DOHH2 (cell line): Measurements from ENCODE around the gene AGBL4.

Source experiments
- H3F3A ChIP-seq: fragments of 200-600 bp; sonication (generic), shearing (Covaris generic); 2 replicates; pipeline ENCODE4 v1.6.0; 2016; ENCODE audit warnings: antibody characterized with exemption, mild to moderate bottlenecking; ENCODE audit not compliant: control insufficient read depth, insufficient read depth
- H3K27ac ChIP-seq: fragments of 200-600 bp; sonication (generic); 2 replicates; pipeline ENCODE4 v1.5.1; 2014; ENCODE audit warnings: low read depth, mild to moderate bottlenecking, low read length, moderate library complexity
- H3K27me3 ChIP-seq: fragments of 200-600 bp; sonication (generic); 2 replicates; pipeline ENCODE4 v1.6.1; 2014; ENCODE audit warnings: mild to moderate bottlenecking, low read length, mixed read lengths; ENCODE audit not compliant: control insufficient read depth
- H3K36me3 ChIP-seq: fragments of 200-600 bp; sonication (generic); 2 replicates; pipeline ENCODE4 v1.6.1; 2014; ENCODE audit warnings: mild to moderate bottlenecking, low read length, moderate library complexity, mixed read lengths; ENCODE audit not compliant: control insufficient read depth
- H3K4me1 ChIP-seq: fragments of 200-600 bp; sonication (generic); 2 replicates; pipeline ENCODE4 v1.6.1; 2014; ENCODE audit warnings: mild to moderate bottlenecking, low read length, mixed read lengths; ENCODE audit not compliant: control insufficient read depth
- H3K4me2 ChIP-seq: fragments of 200-600 bp; sonication (generic); 2 replicates; pipeline ENCODE4 v1.6.0; 2014; ENCODE audit warnings: mild to moderate bottlenecking, low read length, moderate library complexity
- H3K4me3 ChIP-seq: fragments of 200-600 bp; sonication (generic); 2 replicates; pipeline ENCODE4 v1.5.1; 2014; ENCODE audit warnings: mild to moderate bottlenecking, low read length, mixed read lengths
- H3K79me2 ChIP-seq: fragments of 200-600 bp; sonication (generic); 2 replicates; pipeline ENCODE4 v1.6.1; 2014; ENCODE audit warnings: mild to moderate bottlenecking, low read length, mixed read lengths; ENCODE audit not compliant: control insufficient read depth
- H3K9me2 ChIP-seq: fragments of 200-600 bp; sonication (generic); replicated peaks from 2 replicates; pipeline ENCODE4 v1.6.1; 2014; ENCODE audit warnings: mild to moderate bottlenecking, low read length, mixed read lengths; ENCODE audit not compliant: control insufficient read depth
- H3K9me3 ChIP-seq: fragments of 200-600 bp; sonication (generic); 2 replicates; pipeline ENCODE4 v1.6.1; 2014; ENCODE audit warnings: antibody characterized with exemption, low read length, mixed read lengths; ENCODE audit not compliant: control insufficient read depth, insufficient read depth
- H4K20me1 ChIP-seq: fragments of 200-600 bp; sonication (generic); 2 replicates; pipeline ENCODE4 v1.6.0; 2014; ENCODE audit warnings: low read depth, mild to moderate bottlenecking, antibody characterized with exemption, low read length, moderate library complexity; ENCODE audit not compliant: control insufficient read depth, insufficient read depth
- EZH2phosphoT487 ChIP-seq: fragments of 200-600 bp; sonication (generic); IDR thresholded peaks from 2 replicates; pipeline ENCODE4 v1.6.1; 2017; ENCODE audit warnings: borderline replicate concordance, mild to moderate bottlenecking, antibody characterized with exemption, low read length, moderate library complexity, mixed read lengths
- TF ChIP-seq, protein P1 (sequence below): fragments of 200-600 bp; sonication (generic); IDR thresholded peaks from one replicate; pipeline ENCODE4 v1.5.1; 2014; ENCODE audit warnings: antibody characterized with exemption, mild to moderate bottlenecking, low read depth, low read length; ENCODE audit not compliant: poor library complexity, severe bottlenecking

AGBL4 gene

DNA sequence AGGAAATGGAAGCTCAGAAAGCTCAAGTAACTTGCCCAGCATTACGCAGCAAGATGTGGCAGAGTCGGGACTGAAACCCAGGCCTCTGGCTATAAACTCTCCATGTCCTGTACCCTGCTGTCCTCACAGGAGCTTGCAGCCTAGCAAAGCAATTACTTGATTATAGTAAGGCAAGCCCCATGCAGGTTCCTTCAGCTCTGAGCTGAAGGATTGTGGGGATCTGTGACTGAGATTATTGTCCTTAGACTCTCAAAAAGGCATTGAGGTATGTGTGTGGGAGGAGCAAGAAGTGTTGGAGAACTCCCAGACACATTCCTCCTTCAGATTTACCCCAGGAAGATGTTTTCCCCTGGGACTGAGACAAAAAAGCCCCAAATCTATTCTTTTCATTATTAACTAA, 1427.7 kb downstream of the AGBL4 start:
- TF ChIP-seq, protein P1, sequence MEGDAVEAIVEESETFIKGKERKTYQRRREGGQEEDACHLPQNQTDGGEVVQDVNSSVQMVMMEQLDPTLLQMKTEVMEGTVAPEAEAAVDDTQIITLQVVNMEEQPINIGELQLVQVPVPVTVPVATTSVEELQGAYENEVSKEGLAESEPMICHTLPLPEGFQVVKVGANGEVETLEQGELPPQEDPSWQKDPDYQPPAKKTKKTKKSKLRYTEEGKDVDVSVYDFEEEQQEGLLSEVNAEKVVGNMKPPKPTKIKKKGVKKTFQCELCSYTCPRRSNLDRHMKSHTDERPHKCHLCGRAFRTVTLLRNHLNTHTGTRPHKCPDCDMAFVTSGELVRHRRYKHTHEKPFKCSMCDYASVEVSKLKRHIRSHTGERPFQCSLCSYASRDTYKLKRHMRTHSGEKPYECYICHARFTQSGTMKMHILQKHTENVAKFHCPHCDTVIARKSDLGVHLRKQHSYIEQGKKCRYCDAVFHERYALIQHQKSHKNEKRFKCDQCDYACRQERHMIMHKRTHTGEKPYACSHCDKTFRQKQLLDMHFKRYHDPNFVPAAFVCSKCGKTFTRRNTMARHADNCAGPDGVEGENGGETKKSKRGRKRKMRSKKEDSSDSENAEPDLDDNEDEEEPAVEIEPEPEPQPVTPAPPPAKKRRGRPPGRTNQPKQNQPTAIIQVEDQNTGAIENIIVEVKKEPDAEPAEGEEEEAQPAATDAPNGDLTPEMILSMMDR, result no peak
- no peak for TF ChIP-seq EZH2phosphoT487
- Histone ChIP-seq H4K20me1 (no peaks in the 10 kb centered on the region), H3K4me3 (no peak overlapping the region), H3K27ac (no peak overlapping the region), H3F3A (no peaks in the 10 kb centered on the region), H3K79me2 (no peaks in the 10 kb centered on the region), H3K4me1 (no peaks in the 10 kb centered on the region), H3K36me3 (no peaks in the 10 kb centered on the region), H3K9me3 (no peaks in the 10 kb centered on the region), H3K4me2 (no peak overlapping the region), H3K27me3 (no peaks in the 10 kb centered on the region), H3K9me2 (no peaks in the 10 kb centered on the region)

DNA sequence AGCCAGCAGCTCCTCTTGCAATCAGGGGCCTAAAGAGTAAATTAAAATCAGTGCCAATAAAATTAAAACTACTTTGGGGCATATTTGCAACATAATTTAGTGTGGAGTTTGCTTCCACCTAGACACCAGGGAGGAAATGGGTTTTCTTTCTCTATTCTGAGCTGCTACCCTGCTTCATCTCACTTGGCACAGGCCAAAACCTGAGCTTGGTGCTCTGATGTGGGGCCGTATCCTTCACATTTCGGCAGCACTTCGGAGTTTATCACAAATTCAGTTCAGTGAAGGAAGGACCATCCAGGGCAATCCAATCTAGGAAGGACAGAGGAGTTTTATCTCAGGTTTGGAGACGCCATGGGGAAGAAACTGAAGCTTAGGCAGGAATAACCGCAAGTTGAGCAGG, 1428.1 kb downstream of the AGBL4 start:
- TF ChIP-seq, protein P1, result no peak
- no peak for TF ChIP-seq EZH2phosphoT487
- Histone ChIP-seq H3K9me2 (no peaks in the 10 kb centered on the region), H3K4me2 (no peak overlapping the region), H3K4me3 (no peak overlapping the region), H3K9me3 (no peaks in the 10 kb centered on the region), H4K20me1 (no peaks in the 10 kb centered on the region), H3K27me3 (no peaks in the 10 kb centered on the region), H3K4me1 (no peaks in the 10 kb centered on the region), H3K27ac (no peak overlapping the region), H3F3A (no peaks in the 10 kb centered on the region), H3K79me2 (no peaks in the 10 kb centered on the region), H3K36me3 (no peaks in the 10 kb centered on the region)

DNA sequence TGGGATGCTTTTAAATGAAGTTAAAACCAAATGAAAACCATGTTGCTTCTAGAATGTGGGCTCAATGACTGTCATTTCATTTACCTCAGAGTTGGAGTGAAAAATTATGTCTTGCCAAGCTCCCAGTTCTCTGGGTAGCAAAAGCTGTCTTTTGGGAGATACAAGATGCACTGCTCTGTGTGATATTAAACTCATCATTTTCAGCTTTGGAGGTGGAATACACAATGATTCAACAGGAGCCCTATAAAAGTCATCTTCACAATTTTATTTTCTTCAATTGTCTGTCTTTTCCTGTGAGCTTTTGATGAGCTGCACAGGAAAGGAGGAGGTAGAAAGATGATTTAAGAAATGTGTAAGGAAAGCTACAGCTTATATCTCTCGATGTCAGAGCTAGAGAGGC, 1431.4 kb downstream of the AGBL4 start:
- Histone ChIP-seq H3K4me2 (no peak overlapping the region), H4K20me1 (no peaks in the 10 kb centered on the region), H3K9me2 (no peaks in the 10 kb centered on the region), H3K4me1 (no peaks in the 10 kb centered on the region), H3F3A (no peaks in the 10 kb centered on the region), H3K79me2 (no peaks in the 10 kb centered on the region), H3K36me3 (no peaks in the 10 kb centered on the region), H3K4me3 (no peak overlapping the region), H3K27me3 (no peaks in the 10 kb centered on the region), H3K27ac (no peak overlapping the region), H3K9me3 (no peaks in the 10 kb centered on the region)
- no peak for TF ChIP-seq EZH2phosphoT487
- TF ChIP-seq, protein P1, result no peak

DNA sequence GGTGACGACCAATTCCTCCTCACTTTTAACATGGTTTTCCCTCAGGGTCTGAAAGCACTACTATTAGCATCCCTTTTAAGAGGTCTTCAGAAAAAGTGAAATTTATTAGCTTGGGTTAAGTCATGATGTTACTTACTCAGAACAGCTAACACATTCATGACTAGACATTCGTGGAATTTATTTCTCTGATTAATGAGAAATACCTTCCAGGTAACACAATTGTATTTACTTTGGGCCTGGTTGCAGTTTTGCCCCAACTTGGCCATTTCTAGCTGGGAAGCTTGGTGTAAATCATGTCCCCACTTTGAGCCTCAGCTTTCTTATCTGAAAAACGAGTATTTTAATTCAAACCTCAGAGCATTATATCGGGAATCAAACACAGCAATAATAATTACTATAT, 1432.6 kb downstream of the AGBL4 start:
- no peaks in the 10 kb centered on the region for H3K4me1 ChIP-seq
- TF ChIP-seq EZH2phosphoT487, result no peak
- TF ChIP-seq, protein P1, result no peak
- H4K20me1 ChIP-seq, result no peaks in the 10 kb centered on the region
- H3K9me3 ChIP-seq, result no peaks in the 10 kb centered on the region
- no peaks in the 10 kb centered on the region for H3F3A ChIP-seq
- no peaks in the 10 kb centered on the region for H3K27me3 ChIP-seq
- no peaks in the 10 kb centered on the region for H3K79me2 ChIP-seq
- no peak overlapping the region for H3K4me2 ChIP-seq
- no peak overlapping the region for H3K27ac ChIP-seq
- no peaks in the 10 kb centered on the region for H3K36me3 ChIP-seq
- no peaks in the 10 kb centered on the region for H3K9me2 ChIP-seq
- no peak overlapping the region for H3K4me3 ChIP-seq
